Stromal cell of bone marrow (primary cell): Measurements from ENCODE around the gene GPC5.

Source experiments
- DNase-seq: peaks from one replicate; pipeline ENCODE4 v3.0.0-alpha.2; 2012; ENCODE audit warnings: low read depth

Gene GPC5

GRCh38 chr13:91710733-91711132 is 312.3 kb downstream of the GPC5 start:
- DNase-seq, result no peak

- DNase-seq, result no peak
These were observed 316.4 kb downstream of the GPC5 start for GRCh38 chr13:91714855-91715254.

- DNase-seq, result no peak
These were observed 318.1 kb downstream of the GPC5 start for GRCh38 chr13:91716436-91717065.

GRCh38 chr13:91719033-91719432 is 320.6 kb downstream of the GPC5 start:
- no peak for DNase-seq

GRCh38 chr13:91721413-91721812 is 323.0 kb downstream of the GPC5 start:
- DNase-seq, result no peak

GRCh38 chr13:91722267-91722884 is 324.0 kb downstream of the GPC5 start:
- DNase-seq, result peak; percentile 3

GRCh38 chr13:91724591-91724990 is 326.2 kb downstream of the GPC5 start:
- DNase-seq, result no peak

GRCh38 chr13:91725646-91726045 is 327.2 kb downstream of the GPC5 start:
- DNase-seq, result no peak

GRCh38 chr13:91726671-91727070 is 328.2 kb downstream of the GPC5 start:
- DNase-seq, result no peak

GRCh38 chr13:91729859-91730258 is 331.4 kb downstream of the GPC5 start:
- DNase-seq, result no peak

- no peak for DNase-seq
These were observed 341.3 kb downstream of the GPC5 start for GRCh38 chr13:91739751-91740150.

- DNase-seq, result no peak
These were observed 342.3 kb downstream of the GPC5 start for GRCh38 chr13:91740756-91741155.

- no peak for DNase-seq
These were observed 343.5 kb downstream of the GPC5 start for GRCh38 chr13:91741925-91742324.

- no peak for DNase-seq
These were observed 345.9 kb downstream of the GPC5 start for GRCh38 chr13:91744284-91744683.

GRCh38 chr13:91745967-91746366 is 347.5 kb downstream of the GPC5 start:
- no peak for DNase-seq

- DNase-seq, result no peak
These were observed 348.8 kb downstream of the GPC5 start for GRCh38 chr13:91747186-91747585.

- no peak for DNase-seq
These were observed 350.1 kb downstream of the GPC5 start for GRCh38 chr13:91748416-91749089.

- no peak for DNase-seq
These were observed 360.3 kb downstream of the GPC5 start for GRCh38 chr13:91758724-91759123.

- no peak for DNase-seq
These were observed 364.5 kb downstream of the GPC5 start for GRCh38 chr13:91762957-91763356.

- DNase-seq, result no peak
These were observed 366.1 kb downstream of the GPC5 start for GRCh38 chr13:91764527-91764926.

GRCh38 chr13:91767651-91768050 is 369.2 kb downstream of the GPC5 start:
- DNase-seq, result no peak

- no peak for DNase-seq
These were observed 370.3 kb downstream of the GPC5 start for GRCh38 chr13:91768746-91769145.

GRCh38 chr13:91771229-91771628 is 372.8 kb downstream of the GPC5 start:
- no peak for DNase-seq
